Stimulated activated CD8-positive, alpha-beta memory T cell treated with anti-CD3 and anti-CD28 coated beads, Interleukin-4, amount 100 ng/mL, for 1 hour (primary cell): ENCODE data around the gene ADAD2.

Experiments used
- DNase-seq, 2 donors: peaks; one replicate each; pipeline ENCODE4 v3.0.0-alpha.2; 2020; ENCODE audit warnings: low read depth in 2 of 2, low spot score in 1 of 2

ADAD2 gene

DNA sequence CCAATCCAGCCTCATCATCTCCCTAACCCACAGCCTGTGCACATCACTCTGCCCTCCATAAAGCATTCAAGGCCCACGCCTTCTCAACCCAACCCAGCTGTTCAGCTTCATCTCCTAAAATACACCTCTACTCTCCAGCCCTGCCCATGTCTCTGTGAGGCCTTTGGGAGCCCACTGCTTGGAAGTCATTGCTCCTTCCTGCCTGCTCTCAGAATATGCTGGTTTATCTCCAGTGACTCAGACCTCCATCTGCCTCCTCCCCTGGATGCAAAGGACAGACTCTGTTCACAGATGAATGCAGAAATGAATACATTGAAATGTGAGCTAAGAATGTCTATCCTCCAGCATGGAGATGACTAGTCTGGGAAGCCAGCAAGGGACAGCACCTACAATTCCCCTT is 29.9 kb downstream of the ADAD2 start:
- no peak for DNase-seq

DNA sequence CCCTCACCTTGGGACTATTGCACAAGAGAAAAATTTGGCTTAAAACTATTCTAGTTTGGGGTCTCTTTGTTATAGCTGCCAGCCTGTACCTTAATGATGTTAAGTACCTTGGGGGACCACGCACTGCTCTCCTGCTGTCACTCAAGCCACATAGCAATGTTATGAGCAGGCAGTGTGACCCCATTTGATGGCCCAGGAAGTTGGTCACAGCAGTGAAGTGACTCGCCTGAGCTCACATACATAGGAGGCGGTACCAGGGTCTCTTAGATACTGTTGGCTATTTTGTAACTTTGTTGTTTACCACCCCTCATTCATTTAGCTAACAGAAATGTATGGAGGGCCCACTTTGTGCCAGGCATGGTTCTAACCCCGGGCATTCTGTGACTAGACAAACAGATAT is 32.5 kb downstream of the ADAD2 start:
- no peak for DNase-seq

DNA sequence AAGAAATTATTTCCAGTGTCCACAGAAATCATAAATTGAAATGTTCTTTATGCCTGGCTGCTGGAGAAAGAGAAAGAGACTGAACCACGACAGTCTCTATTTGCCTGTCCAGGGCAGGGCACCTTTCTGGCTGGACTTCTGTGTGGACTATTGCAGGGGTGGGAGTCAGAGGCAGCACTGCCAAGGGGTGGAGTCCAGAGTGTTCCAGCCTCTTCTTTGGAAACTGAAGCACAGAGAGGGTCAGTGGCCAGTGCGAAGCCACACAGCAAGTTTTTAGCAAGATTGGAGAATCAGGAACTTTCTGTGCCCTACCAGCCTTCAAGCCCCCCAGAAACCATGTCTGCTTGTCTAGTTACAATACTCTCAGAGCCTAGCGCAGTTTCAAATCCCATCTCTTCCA is 33.6 kb downstream of the ADAD2 start:
- no peak for DNase-seq

DNA sequence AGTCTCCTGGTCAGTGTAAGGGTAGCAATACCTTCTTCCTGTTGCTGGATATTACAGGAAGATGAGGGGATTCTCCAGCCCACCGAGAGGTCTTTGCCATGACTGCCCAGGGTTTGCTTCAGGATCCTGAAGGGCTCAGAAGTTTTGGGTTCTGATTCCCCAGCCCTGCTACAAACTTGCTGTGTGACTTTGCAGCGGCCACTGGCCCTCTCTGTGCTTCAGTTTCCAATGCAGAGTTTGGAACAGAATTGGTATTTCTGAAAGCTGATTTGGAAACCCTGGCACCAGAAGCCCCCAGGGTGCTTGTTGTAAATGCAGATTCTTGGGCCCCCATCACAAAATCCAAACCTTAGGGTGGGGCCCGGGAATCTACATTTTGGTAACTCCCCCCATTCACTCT is 34.2 kb downstream of the ADAD2 start:
- DNase-seq = no peak

DNA sequence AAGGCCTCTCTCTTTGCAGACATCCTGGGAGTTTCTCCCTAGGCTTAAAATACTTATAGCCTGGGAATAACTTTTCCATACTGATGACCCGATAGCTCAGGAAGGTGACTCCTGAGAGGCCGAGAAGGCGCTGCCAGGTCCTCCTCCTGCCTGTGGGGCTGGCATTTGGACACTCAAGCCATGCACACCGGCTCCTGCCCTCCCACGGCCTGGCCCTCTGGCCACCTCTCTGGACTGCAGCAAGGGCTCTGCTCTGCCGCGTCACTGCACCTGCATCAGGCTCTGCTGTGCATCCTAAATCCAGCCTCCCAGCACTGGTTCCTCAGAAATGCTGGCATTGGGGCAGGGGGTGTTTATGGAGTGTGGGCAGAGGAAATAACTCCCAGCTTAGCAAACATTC is 34.6 kb downstream of the ADAD2 start:
- no peak for DNase-seq

DNA sequence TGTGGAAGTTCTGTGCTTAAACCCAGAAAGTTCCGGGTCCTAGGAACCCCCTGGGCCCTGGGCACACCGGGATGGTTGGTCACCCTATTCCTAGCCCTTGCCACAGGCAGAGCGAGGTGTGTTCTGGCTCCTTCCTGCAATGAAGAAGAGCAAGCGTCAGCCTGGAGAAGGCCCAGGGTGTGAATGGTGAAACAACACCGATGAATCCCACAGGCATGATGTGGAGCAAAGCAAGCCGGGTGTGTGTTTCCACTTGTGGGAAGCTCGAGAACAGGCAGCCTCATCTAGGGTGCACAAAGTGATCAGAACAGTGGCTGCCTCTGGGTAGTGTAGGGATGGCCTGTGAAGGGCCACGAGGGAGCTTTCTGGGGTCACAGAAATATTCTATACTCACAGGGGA is 35.1 kb downstream of the ADAD2 start:
- no peak for DNase-seq

DNA sequence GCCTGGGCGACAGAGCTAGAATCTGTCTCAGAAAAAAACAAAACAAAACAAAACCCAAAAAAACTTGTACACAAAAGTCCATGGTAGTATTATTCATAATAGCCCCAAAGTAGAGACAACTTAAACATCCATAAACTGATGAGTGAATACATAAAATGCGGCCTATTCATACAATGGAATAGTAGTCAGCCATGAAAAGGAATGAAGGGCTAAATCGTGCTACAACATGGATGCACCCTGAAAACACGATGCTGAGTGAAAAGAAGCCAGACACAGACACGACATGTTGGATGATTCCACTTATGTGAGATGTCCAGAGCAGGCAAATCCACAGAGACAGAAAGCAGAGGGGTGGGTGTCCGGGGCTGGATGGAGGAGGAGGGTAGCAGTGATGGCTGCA is 36.6 kb downstream of the ADAD2 start:
- DNase-seq = no peak

DNA sequence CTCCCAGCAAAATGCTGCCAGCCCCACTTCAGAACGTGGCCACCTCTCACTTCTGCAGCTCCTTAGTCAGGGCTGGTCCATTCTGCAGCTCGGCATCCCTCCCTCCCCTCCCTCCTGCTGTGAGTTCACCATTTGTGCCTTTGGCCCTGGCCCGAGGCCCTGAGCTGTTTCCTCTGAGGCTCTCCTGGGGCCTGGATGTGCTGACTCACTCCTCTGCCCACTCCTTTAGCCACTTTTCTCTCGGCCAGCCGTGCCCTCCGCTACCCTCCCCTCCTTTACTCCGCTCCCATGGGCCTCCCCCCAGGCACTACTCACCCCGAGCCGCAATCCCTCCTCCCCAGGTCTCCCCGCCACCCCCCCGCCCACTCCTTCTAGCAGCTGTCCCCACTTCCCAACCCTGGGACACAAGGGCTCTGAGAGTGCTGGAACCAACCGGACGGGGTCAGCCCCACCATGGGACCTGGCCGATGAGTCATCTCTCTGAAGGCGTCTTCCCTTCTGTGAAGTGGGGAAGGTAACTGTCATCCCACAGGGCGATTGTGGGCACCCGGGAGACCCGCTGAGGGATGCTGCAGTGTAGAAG is 37.4 kb downstream of the ADAD2 start:
- DNase-seq = no peak

DNA sequence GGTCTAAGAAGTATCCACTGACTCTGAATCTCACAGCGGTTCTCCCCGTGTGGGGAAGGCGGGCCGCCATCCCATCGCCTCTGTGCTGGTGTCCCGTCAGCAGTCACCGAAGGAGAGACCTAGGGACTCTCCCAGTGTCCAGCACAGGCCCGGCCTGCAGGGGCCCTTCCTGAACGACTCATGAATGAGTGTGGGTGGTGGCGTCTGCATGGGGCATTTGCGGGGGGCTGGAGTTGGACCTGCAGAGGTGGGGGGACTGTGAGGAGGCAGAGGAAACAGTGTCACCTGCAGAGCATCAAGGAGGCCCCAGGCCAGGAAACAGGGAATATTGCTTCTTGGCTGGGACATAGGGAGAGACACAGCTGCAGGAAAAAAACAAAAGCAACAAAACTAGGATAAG is 38.5 kb downstream of the ADAD2 start:
- no peak for DNase-seq

DNA sequence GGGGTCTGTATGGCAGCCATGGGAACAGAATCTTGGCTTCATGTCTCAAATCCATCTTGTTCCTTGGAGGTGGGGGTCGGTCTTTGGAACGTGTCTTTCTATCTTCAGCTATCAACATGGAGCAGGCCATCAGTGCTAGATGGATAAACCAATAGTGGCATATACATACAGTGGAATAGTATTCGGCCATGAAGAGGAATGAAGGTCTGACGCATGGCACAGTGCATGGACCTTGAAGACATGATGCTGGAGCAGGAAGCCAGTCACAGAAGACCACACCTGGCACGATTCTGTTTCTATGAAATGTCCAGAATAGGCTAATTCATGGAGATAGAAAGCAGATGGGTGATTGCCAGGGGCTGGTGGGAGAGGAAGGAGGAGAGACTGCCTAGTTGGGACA is 41.1 kb downstream of the ADAD2 start:
- no peak for DNase-seq

DNA sequence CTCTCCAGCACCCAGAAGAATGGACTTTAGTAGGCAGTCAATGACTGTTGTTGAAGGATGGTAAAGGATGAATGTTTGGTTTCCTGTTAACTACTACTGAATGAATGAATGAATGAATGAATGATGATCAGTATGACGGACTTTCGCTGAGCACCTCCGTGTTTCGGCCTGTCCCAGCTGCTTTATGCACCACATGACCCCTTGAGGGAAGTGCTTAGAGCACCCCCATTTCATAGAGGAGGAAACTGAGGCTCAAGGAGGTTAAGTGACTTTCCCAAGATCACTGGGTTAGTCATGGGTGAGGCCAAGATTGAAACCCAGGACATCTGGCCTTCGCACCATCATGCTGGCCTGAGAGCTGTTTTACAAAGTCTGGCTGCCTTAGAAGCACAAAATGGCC is 42.0 kb downstream of the ADAD2 start:
- DNase-seq = no peak

DNA sequence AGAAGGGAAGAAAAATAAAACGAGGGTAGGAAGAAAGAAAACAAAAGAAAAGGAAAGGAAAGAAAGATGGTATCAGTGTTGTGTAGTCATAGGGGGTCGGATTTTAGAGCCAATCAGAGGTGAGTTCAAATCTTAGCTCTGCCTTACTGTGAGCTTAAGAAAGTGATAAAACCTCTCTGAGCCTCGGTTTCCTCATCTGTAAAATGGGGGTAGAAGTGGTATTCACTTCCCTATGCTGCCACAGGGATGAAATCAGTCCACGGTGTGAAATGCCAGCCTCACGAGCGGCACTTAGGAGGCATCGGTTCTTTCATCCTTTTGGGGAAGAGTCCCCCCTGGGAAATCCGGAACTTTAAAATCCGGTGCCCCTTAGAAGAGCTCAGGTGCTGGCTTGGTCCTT is 42.8 kb downstream of the ADAD2 start:
- DNase-seq = no peak

DNA sequence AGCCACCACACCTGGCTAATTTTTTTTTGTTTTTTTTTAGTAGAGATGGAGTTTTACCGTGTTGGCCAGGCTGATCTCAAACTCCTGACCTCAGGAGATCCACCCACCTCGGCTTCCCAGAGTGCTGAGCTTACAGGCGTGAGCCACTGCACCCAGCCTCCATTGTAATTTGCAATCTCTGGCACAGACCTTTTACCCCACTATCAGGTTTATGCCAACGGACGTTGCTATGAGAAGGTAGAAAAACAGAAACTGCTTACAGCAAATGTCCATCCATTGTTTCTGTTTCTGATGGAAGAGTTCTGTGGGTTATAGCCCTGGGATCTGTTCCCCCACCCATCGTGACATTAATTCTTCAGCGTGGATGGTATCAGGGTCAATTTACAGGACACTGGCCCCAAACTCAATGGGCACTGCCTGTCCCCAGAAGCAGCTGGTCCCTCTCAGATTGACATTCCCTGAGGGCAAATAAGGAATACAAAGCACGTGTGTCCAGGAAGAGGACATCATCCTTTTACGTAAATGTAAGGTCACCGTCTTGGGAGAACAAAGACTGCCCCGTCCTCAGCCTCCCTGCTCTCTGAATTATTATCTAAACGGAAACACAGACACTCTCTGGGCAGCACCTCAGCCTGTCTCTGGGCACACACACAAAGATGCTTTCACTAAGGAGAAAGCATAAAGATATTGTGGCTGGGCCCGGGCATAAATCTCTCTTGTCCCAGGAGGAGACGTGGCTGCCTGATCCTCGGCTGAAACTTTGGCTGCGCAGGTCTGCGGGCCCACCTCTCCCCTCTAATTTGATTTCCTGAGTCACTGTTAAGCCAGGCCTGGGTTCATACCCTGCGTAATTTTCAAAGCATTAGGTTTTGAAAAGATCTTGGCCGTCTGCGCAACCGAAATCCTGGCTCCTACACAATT is 43.6 kb downstream of the ADAD2 start:
- DNase-seq = no peak

DNA sequence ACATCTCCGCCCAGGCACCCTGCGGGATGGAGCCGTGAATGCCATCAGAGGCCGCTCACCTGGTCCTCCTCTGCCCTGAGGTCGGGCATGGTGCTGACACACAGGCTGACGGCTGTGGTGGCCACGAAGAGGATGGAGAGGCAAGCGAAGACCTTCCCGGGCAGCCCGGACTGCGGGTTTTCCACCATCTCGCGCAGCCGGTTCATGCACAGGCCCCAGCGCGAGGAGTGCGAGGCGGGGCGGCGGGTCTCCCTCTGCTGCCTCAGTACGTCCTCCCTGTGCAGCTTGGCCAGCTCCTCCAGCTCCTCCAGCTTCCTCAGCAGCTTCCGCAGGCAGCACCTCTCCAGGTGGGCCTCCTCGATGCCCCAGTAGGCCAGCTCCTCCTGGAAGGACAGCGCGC is 45.7 kb downstream of the ADAD2 start:
- no peak for DNase-seq

DNA sequence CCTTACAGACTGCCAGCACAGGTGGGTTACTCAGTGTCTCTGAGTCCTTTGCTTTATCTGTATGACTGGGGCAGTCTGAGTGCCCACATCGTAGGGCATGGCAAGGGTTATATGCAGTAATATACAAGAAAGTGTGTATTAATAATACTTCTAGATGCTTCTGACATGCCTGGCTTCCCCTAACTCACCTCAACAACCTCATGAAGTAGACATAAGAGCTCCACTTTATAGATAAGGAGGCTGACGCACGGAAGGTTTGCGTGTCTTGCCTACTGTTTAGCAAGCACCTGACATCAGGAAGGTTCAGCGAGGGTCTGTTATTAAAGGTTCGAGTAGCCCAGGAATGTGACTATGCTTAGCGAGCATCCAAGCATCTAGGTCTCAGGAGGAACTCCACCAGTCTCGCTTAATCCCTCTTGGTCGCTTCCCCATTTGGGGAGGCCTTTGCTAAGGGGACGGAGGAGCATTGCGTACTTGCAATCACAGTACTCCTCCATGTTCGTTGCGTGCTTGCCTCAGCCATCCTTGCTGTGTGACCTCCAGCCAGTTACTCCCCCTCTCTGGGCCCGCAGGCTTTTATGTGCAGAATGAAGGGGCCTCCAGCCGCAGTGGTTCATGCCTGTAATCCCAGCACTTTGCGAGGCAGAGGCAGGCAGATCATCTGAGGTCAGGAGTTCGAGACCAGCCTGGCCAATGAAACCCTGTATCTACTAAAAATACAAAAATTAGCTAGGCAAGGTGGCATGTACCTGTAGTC is 47.2 kb downstream of the ADAD2 start:
- no peak for DNase-seq

DNA sequence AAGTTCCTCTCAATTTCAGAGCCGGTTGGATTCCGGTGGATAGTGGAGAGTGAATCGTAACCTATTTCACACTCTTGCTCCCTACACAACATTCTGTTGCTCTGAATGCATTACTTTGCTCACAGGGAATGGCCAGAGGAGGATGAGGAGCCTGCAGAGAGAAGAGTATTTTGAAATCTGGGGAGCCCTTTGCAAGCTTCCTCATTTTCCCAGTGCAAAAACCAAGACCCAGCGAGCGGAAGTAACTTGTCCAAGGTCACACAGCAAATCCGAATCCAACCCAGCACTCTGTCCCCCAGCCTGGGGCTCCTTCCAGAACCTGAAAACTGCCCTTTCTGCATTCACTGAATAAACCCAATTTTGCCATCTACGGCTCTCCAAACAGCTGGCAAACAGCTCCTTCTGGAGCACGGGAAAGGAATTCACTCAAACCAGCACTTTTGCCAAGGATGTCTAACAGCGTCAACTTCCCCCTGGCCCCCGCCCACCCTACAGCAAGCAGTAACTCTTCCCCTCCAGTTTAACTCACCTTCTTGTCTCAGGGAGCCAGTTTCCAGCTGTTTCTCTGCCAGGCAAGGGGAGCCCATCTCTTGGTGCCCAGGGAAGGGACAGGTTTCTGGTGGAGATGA is 48.3 kb downstream of the ADAD2 start:
- DNase-seq = no peak

DNA sequence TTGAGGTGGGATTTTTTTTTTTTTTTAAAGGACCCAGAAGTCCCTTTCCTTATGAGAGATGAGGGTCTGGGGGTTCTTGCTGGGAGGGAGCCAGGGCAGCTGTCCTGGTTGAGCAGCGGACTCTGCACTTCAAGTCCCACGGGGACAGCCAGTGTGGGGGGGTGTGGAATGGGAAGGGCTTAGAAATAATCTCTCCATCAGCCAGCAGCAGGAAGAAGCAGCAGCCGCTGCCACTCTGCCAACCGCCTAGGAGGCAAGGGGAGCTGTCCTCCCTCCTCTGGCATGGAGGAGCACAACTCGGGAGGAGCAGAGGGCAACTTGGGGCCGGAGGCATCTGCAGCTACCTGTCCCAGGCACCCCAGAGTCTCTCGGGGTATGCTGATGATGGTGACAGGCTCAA is 49.0 kb downstream of the ADAD2 start, which contains the start of gene KCNG4:
Gene KCNG4, minus strand, starts transcription at position 104 of the 400 bp plus-strand sequence. CDS start 2,527 bp downstream, outside the sequence.
- no peak for DNase-seq

DNA sequence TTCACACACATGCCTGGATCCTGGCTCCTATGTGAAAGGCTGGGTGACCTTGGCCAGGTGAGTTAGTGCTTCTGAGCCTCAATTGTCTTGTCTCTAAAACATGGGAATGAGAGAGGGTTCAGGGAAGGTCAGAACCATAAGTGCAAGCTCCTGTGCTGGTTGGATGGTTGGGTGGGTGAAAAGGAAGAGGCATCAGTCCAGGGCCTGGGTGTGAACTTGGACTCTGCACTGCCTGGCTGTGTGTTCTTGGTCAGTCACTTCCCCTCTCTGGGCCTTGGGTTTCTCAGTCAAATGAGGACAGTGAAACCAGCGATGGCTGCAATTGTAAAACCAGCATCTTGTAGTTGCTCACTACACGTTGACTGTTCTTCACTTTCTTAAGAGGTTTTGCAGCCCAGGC is 49.5 kb downstream of the ADAD2 start:
- DNase-seq = no peak

DNA sequence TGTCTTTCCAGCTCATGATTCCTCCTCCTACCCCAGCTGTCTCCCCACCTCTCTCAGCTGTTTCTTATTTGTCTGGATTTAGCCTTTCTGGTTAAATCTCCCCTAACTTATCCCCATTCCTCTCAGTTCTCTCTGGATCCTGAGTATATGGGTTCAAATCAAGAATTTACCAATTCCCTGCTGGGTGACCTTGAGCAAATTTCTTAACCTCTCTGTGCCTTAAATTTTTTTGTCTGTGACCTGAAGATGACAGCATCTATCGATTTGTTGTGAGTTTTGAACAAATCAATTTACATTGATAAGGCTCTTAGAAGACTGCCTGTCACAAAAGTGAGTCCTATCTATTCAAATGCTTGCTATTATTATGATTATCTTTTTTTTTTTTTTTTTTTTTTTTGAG is 50.8 kb downstream of the ADAD2 start:
- DNase-seq = no peak

DNA sequence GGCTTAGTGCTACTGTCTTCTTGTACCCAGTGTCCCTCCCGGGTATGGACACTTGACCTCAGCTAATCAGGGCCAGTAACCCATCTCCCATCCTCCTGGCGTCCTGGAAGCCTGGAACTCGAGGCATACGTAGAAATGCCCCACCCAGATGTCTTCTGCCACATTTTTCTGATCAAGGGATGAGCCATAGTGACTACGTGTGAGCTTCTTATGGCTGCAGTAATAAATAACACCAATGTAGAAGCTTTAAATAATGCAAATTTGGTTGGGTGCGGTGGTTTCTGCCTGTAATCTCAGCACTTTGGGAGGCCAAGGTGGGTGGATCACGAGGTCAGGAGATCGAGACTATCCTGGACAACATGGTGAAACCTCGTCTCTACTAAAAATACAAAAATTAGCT is 51.9 kb downstream of the ADAD2 start:
- DNase-seq = no peak

DNA sequence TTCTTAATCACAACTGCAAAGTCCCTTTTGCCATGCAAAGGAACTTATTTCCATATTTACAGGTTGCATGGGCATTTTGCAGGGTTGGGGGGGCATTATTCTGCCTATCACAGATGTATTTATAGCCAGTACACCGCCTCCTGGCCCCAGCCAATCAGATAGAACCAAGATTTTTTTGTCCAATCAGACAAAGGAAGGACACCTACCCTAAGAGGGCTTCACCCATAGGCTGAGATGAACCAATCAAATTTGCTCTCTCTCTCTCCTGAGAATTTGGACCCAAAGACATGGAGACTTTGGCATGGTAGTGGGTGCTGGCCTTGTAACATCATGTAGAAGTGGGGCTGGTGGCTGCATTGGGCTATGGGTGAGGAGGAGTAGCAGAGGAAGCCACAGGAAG is 52.8 kb downstream of the ADAD2 start:
- DNase-seq = no peak

DNA sequence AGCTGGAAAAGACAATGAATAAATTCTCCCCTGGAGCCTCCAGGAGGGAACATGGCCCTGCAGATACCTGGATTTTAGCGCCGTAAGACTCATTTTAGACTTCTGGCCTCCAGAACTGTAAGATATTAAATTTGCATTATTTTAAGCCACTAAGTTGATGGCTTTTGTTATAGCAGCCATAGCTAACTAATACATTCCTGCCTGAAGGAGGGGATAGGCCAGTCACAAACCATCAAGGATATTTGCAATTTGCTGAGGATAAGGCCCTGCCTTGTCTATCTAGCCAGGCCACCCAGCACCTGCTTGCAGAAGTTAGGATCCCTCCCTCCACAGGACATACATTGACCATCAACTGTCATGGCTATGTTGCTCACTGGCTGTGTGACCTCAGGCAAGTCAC is 53.8 kb downstream of the ADAD2 start:
- no peak for DNase-seq
